T-cell (primary cell): ENCODE data around the gene IL16. TPM values are rescaled to one million over a fixed set of nuclear protein-coding genes. Genes with fewer than 3 reads are reported as not detected.
A peak's percentile ranks its signal among the peaks of the same experiment; 100 is the strongest.

Experiments
- ATAC-seq, 4 experiments: fragments of 200-7000 bp in 3 of 4; fragments of 150-1000 bp in 1 of 4; cut with Tn5 transposase; replicated peaks in 1 of 4; 1 replicate in 3 of 4; 2 replicates in 1 of 4; pipeline ENCODE4 v1.10.0; 2021; ENCODE audit warnings: moderate library complexity in 3 of 4, mild to moderate bottlenecking in 2 of 4, moderate number of reproducible peaks in 1 of 4
- CTCF ChIA-PET, 2 donors: fragments of 300-600 bp; sonication (Branson Sonifier 250); formaldehyde crosslinking; loops; one replicate each; lab custom pipeline; 2022; ENCODE audit warnings: antibody characterized with exemption in 2 of 2; lab: Charles Lee
- POLR2A ChIA-PET, 2 donors: fragments of 300-600 bp; sonication (Branson Sonifier 250); formaldehyde crosslinking; loops; one replicate each; lab custom pipeline; 2022; ENCODE audit warnings: antibody characterized with exemption in 2 of 2; lab: Charles Lee
- DNase-seq, 35 experiments: peaks; one replicate each; pipeline versions ENCODE4 v3.0.0 to v3.0.0-alpha.2; 2013 to 2023
- H3K27ac ChIP-seq: one replicate; pipeline ENCODE4 v1.5.1; 2013; ENCODE audit warnings: low read length
- H3K27me3 ChIP-seq, 2 experiments: replicated peaks in 1 of 2; 1 replicate in 1 of 2; 2 replicates in 1 of 2; pipeline versions ENCODE4 v1.6.1 to v1.7.0; 2013; ENCODE audit warnings: low read length in 1 of 2, mixed read lengths in 1 of 2; ENCODE audit not compliant: control insufficient read depth in 2 of 2, insufficient read depth in 2 of 2; ENCODE audit errors: extremely low read depth in 1 of 2
- H3K36me3 ChIP-seq, 2 donors: 1 replicate in 1 of 2; 2 replicates in 1 of 2; pipeline versions ENCODE4 v1.6.1 to v1.7.0; 2013; ENCODE audit warnings: low read length in 1 of 2; ENCODE audit not compliant: control insufficient read depth in 2 of 2, insufficient read depth in 1 of 2; ENCODE audit errors: extremely low read depth in 1 of 2
- H3K4me1 ChIP-seq, 2 experiments: 1 replicate in 1 of 2; 2 replicates in 1 of 2; pipeline versions ENCODE4 v1.6.1 to v1.7.0; 2013; ENCODE audit warnings: low read length in 2 of 2, mixed read lengths in 1 of 2; ENCODE audit not compliant: insufficient read depth in 2 of 2, control insufficient read depth in 1 of 2; ENCODE audit errors: extremely low read depth in 1 of 2
- H3K4me3 ChIP-seq, 2 donors: 1 replicate in 1 of 2; 2 replicates in 1 of 2; pipeline versions ENCODE4 v1.5.1 to v1.7.0; 2013; ENCODE audit warnings: mild to moderate bottlenecking in 2 of 2, low read length in 1 of 2, moderate library complexity in 1 of 2; ENCODE audit not compliant: control insufficient read depth in 1 of 2; ENCODE audit errors: extremely low read depth in 1 of 2
- H3K9me3 ChIP-seq: 2 replicates; pipeline ENCODE4 v1.7.0; 2013
- H3K27ac Mint-ChIP-seq, 2 donors: one replicate each; pipeline ENCODE4 v1.8.0; 2020 to 2021; ENCODE audit warnings: mild to moderate bottlenecking in 2 of 2, mixed read lengths in 2 of 2
- H3K27me3 Mint-ChIP-seq, 2 donors: one replicate each; pipeline ENCODE4 v1.8.0; 2021 to 2022; ENCODE audit warnings: mixed read lengths in 2 of 2
- H3K36me3 Mint-ChIP-seq: one replicate; pipeline ENCODE4 v1.8.0; 2021; ENCODE audit warnings: mixed read lengths
- H3K4me1 Mint-ChIP-seq, 3 donors: one replicate each; pipeline ENCODE4 v1.8.0; 2020 to 2022; ENCODE audit warnings: mixed read lengths in 3 of 3, mild to moderate bottlenecking in 1 of 3
- H3K4me3 Mint-ChIP-seq, 3 donors: one replicate each; pipeline ENCODE4 v1.8.0; 2020 to 2022; ENCODE audit warnings: mild to moderate bottlenecking in 3 of 3, mixed read lengths in 3 of 3, moderate library complexity in 3 of 3
- H3K9me3 Mint-ChIP-seq, 3 donors: one replicate each; pipeline ENCODE4 v1.8.0; 2020 to 2022; ENCODE audit warnings: mixed read lengths in 3 of 3
- WGBS: methylation state at CpG from one replicate; pipeline ENCODE4 v1.1.5; 2013; ENCODE audit warnings: missing lambda C conversion rate; ENCODE audit not compliant: insufficient coverage; 5-methylcytosine and 5-hydroxymethylcytosine counted together
- total RNA-seq, 35 experiments: library from RNA in 6 of 35; stranded (reverse) in 6 of 35; fragments of 120-200 nt in 1 of 35; gene quantifications; one replicate each; pipeline versions ENCODE4 v1.2.1 to v1.2.4 and lab custom pipeline; 2013 to 2026

Gene IL16
- total RNA-seq, 5 donors from 2014 or later (not counting 1 experiment from before 2014, with no cell fraction given), result 143 to 319 (median 299) TPM

DNA sequence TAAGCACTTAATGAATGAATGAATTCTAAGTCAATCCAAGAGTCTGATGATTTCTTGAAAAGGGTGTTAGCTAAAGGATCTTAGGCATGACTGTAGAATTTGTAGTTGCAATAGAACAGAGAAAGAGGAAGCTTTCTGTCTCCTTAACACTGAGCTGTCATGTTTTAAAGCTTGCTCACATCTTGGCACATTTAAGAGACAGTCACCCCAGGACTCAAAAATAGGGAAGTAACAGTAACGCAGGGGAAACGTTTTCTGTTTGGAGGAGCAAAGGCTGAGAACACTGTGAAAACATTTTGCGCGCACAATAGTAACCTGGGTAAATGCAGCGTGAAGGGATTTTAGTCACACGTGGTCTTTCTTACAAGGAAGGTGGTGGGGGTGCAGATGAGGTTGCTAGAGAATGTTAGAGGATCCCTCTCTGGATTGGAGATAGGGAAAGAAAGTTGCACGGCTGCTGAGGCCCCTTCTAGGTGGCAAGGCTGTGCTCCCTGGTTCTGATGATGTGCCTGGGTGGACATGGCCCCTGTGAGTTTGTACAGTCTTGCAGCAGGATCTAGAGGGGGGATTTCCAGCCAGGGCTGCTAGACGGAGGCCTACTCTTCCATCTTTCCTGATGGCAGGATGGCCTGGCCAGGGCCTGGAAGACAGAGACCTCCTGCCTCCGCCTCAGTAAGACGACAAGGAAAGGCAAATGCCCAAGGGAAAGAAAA lies 115.2 kb downstream of the IL16 start:
- H3K27ac ChIP-seq, result peak overlapping the region; percentile 37
- POLR2A ChIA-PET, result no interaction called here

DNA sequence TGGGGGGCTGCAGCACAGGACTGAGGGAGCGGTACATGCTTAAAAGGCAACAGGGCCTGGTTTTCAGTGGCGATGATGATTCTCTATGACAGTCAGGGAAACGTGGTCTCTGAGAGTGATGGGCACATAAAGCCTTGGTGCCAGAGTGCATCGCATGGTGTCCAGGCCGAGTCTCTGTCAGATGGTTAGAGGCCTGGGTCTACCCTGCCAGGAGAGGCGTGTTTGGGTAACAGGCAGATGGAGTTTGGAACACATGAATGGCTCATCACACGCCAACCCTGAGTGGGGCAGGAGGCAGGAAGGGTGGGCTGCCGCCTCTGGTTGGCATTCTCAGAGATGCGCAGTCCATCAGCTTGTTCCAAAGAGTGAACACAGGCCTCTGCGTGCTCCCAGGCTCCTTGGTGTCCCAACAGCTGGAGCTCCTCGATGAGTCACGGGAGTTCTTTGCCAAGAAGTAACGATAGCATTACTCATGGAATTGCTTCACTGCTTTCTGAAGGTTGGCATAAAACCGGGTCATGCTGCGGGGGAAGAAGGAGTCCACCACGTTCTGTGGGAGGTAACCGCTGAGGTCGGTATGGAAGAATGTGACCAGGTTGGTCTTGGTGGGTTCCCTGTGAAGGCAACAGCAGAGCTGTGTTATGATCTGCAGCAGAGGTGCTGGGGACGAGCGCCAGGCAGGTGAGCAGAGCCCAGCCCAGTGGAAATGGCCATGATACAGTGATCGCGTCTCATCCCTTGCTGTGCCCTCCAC lies 116.3 kb downstream of the IL16 start:
- no peaks in the 10 kb centered on the region for H3K27me3 Mint-ChIP-seq
- Histone ChIP-seq H3K4me1 (peaks cover 13 to 67% of the 10 kb centered on the region in 2 experiments), H3K36me3 (peaks cover 19 to 53% of the 10 kb centered on the region in 2 donors), H3K27ac (no peak overlapping the region), H3K4me3 (no peak overlapping the region), H3K9me3 (no peaks in the 10 kb centered on the region), H3K27me3 (no peaks in the 10 kb centered on the region)
- H3K36me3 Mint-ChIP-seq, result peaks cover 73% of the 10 kb centered on the region
- 94% methylated on average over 22 of the region's 22 CpGs for WGBS
- H3K27ac Mint-ChIP-seq, result peak overlapping the region; percentile 78 to 88
- no peak for DNase-seq
- no peak for ATAC-seq
- CTCF ChIA-PET, result interaction anchor here in 1 of 2 donors (0.5 kb wide), 1 partner anchor 11 kb away, joined by 3 read pairs; the partner anchor contains the start of gene STARD5
- H3K4me3 Mint-ChIP-seq, result peak overlapping the region in 1 of 3 donors; percentile 14
- POLR2A ChIA-PET, result no interaction called here
- H3K9me3 Mint-ChIP-seq, result no peaks in the 10 kb centered on the region
- H3K4me1 Mint-ChIP-seq, result peaks cover 76 to 91% (median 76%) of the 10 kb centered on the region in 3 donors

More for the DNA sequence above, 115.2 kb downstream of the IL16 start:
- Mint-ChIP-seq H3K4me3 (peak overlapping the region in 1 of 3 donors; percentile 49), H3K27ac (peak overlapping the region; percentile 78 to 88), H3K4me1 (peaks cover 83 to 91% (median 83%) of the 10 kb centered on the region in 3 donors), H3K27me3 (no peaks in the 10 kb centered on the region), H3K36me3 (peaks cover 73% of the 10 kb centered on the region), H3K9me3 (no peaks in the 10 kb centered on the region)
- Histone ChIP-seq H3K36me3 (peaks cover 22 to 55% of the 10 kb centered on the region in 2 donors), H3K4me3 (no peak overlapping the region), H3K9me3 (no peaks in the 10 kb centered on the region), H3K27me3 (no peaks in the 10 kb centered on the region), H3K4me1 (peaks cover 13 to 69% of the 10 kb centered on the region in 2 experiments)
- ATAC-seq (peak in 2 of 4 experiments; percentile 10 to 44), DNase-seq (peak in 1 of 35 experiments; percentile 39)
- CTCF ChIA-PET, result interaction anchor here in 1 of 2 donors (1.4 kb wide), 1 partner anchor 46 kb away, joined by 3 read pairs; no protein-coding TSS in a partner anchor
- 78% methylated on average over 9 of the region's 10 CpGs for WGBS

DNA sequence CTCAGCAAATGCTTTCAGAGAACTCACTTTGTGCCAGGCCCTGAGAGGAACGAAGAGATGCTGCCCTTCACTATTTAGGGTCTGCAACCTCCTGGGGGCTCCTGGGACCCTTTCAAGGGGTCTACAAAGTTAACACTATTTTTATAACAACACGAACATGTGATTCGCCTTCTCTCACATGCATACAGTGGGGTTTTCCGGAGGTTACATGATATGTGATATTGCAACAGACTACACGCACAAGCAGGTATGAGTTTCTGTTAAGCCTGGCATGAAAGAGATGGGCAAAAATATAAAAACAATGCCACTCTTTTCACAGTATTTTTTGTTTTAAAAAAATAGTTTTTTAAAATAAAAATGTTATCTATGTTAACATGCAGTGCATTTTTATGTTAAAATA lies 117.0 kb downstream of the IL16 start:
- ATAC-seq, result no peak
- no peak for DNase-seq
- Mint-ChIP-seq H3K4me3 (peak overlapping the region in 1 of 3 donors; percentile 51), H3K27ac (peak overlapping the region; percentile 78 to 79), H3K4me1 (peaks cover 75 to 88% (median 83%) of the 10 kb centered on the region in 3 donors), H3K36me3 (peaks cover 73% of the 10 kb centered on the region), H3K27me3 (no peaks in the 10 kb centered on the region), H3K9me3 (no peaks in the 10 kb centered on the region)
- peaks cover 13 to 67% of the 10 kb centered on the region in 2 experiments for H3K4me1 ChIP-seq
- WGBS, result 100% methylated on average over 1 of the region's 5 CpGs
- no peaks in the 10 kb centered on the region for H3K9me3 ChIP-seq
- H3K27ac ChIP-seq, result no peak overlapping the region
- no peaks in the 10 kb centered on the region for H3K27me3 ChIP-seq
- POLR2A ChIA-PET, result no interaction called here
- H3K36me3 ChIP-seq, result peaks cover 18 to 53% of the 10 kb centered on the region in 2 donors
- H3K4me3 ChIP-seq, result no peak overlapping the region
- CTCF ChIA-PET, result interaction anchor here in 1 of 2 donors (1.0 kb wide), 1 partner anchor 47 kb away, joined by 4 read pairs; no protein-coding TSS in a partner anchor

DNA sequence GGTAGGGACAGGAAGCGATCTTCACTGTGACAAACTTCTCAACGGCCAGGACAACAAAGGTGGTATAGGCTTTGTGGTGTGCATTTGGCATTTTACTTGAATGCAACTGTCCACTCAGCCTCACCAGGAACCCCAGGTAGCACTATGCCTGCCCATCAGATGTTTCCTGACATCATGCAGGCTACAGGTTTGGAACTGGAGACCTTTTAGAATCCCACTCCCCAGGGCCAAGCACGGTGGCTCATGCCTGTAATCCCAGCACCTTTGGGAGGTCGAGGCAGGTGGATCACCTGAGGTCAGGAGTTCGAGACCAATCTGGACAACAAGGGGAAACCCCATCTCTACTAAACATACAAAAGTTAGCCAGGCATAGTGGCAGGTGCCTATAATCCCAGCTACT lies 117.7 kb downstream of the IL16 start:
- no peaks in the 10 kb centered on the region for H3K9me3 ChIP-seq
- H3K27ac Mint-ChIP-seq, result peak overlapping the region; percentile 92 to 93
- peaks cover 15 to 52% of the 10 kb centered on the region in 2 donors for H3K36me3 ChIP-seq
- ATAC-seq, result no peak
- H3K36me3 Mint-ChIP-seq, result peaks cover 66% of the 10 kb centered on the region
- H3K27me3 Mint-ChIP-seq, result no peaks in the 10 kb centered on the region
- WGBS, result 93% methylated on average over 2 of the region's 5 CpGs
- peak overlapping the region in 1 of 3 donors; percentile 51 for H3K4me3 Mint-ChIP-seq
- ChIA-PET CTCF (interaction anchor here in 1 of 2 donors (1.0 kb wide), 1 partner anchor 48 kb away, joined by 4 read pairs; no protein-coding TSS in a partner anchor), POLR2A (no interaction called here)
- no peak for DNase-seq
- H3K4me1 Mint-ChIP-seq, result peaks cover 72 to 86% (median 81%) of the 10 kb centered on the region in 3 donors
- no peaks in the 10 kb centered on the region for H3K27me3 ChIP-seq
- no peaks in the 10 kb centered on the region for H3K9me3 Mint-ChIP-seq
- H3K27ac ChIP-seq, result peak overlapping the region; percentile 25
- H3K4me3 ChIP-seq, result no peak overlapping the region
- H3K4me1 ChIP-seq, result peaks cover 13 to 63% of the 10 kb centered on the region in 2 experiments

DNA sequence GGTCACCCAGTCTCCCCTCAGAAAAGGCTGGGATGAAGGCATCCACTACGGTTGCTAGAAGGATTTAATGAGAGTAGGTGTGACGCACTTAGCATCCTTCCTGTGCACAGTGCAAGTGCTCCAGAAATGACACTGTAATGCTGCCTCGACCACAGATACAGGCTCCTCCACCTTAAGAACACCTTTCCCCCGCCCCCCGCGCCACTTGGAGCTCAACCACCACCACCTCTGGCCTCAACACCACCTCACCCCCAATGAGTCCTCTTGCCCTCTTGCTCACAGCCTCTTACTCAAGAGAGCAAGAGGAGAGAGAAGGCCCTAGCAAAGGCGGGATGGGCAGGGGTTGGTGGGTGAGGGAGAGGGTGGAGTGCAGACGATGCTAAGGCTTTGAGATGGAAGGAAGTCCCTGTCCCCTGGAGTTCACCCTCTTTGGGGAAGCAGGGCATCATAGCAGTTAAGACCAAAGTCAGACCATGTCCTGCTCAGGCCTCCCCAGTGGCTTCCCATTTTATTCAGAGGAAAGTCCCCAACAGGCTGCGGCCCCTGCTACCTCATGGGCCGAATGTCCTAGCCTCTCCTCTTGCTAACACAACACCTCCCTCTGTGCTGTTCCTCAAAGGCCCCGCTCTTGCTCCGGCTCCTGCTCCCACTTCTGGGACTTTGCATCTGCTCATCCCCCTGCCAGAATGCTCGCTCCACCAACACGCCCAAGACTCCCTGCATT lies 118.9 kb downstream of the IL16 start:
- peaks cover 67 to 80% (median 69%) of the 10 kb centered on the region in 3 donors for H3K4me1 Mint-ChIP-seq
- Histone ChIP-seq H3K27ac (peak overlapping the region; percentile 25), H3K4me1 (peaks cover 13 to 56% of the 10 kb centered on the region in 2 experiments), H3K36me3 (peaks cover 20 to 43% of the 10 kb centered on the region in 2 donors), H3K9me3 (no peaks in the 10 kb centered on the region), H3K4me3 (no peak overlapping the region), H3K27me3 (no peaks in the 10 kb centered on the region)
- ATAC-seq (peak; percentile 22 to 63 (median 37)), DNase-seq (peak in 20 of 35 experiments; percentile 19 to 60 (median 40))
- H3K27me3 Mint-ChIP-seq, result no peaks in the 10 kb centered on the region
- 85% methylated on average over 7 of the region's 14 CpGs for WGBS
- POLR2A ChIA-PET, result interaction anchor here (0.6 to 0.9 kb wide), 3 partner anchors 8 to 15 kb away, joined by 3 to 9 read pairs (median 3); partner anchors contain the start of gene STARD5 (in 1 of the 2)
- H3K36me3 Mint-ChIP-seq, result peaks cover 54% of the 10 kb centered on the region
- H3K27ac Mint-ChIP-seq, result peak overlapping the region; percentile 80 to 87
- no peaks in the 10 kb centered on the region for H3K9me3 Mint-ChIP-seq
- CTCF ChIA-PET, result interaction anchor here in 1 of 2 donors (1.0 kb wide), 1 partner anchor 42 kb away, joined by 4 read pairs; no protein-coding TSS in a partner anchor
- H3K4me3 Mint-ChIP-seq, result peak overlapping the region in 1 of 3 donors; percentile 36
